PC-9 (cell line): ENCODE measurements around the gene ERCC2. TPM values are rescaled to one million over a fixed set of nuclear protein-coding genes. Genes with fewer than 3 reads are reported as not detected.

Experiments used
- BruUV-seq: library from RNA; stranded (reverse); fragments of 400-500 nt; replicated peaks from 2 replicates; lab custom pipeline; 2021; lab: Mats Ljungman, UMichigan
- CTCF ChIA-PET: fragments of 300-600 bp; sonication (Branson Sonifier 250); formaldehyde crosslinking; loops from one replicate; lab custom pipeline; 2022; ENCODE audit warnings: antibody characterized with exemption; lab: Charles Lee
- POLR2A ChIA-PET: fragments of 300-600 bp; sonication (Branson Sonifier 250); formaldehyde crosslinking; loops from one replicate; lab custom pipeline; 2022; ENCODE audit warnings: antibody characterized with exemption; ENCODE audit not compliant: unreplicated experiment; lab: Charles Lee
- DNase-seq, 2 experiments: peaks; one replicate each; pipeline versions ENCODE4 v3.0.0 to v3.0.0-alpha.2; 2015 to 2022; ENCODE audit warnings: mixed read lengths in 1 of 2
- H2AFZ ChIP-seq: fragments of 200-600 bp; sonication (generic); 2 replicates; pipeline ENCODE4 v1.8.1; 2017; ENCODE audit warnings: antibody characterized with exemption
- H3F3A ChIP-seq: fragments of 200-600 bp; sonication (generic); 2 replicates; pipeline ENCODE4 v1.8.1; 2017; ENCODE audit warnings: antibody characterized with exemption, mild to moderate bottlenecking, low read depth; ENCODE audit not compliant: insufficient read depth
- H3K27ac ChIP-seq: fragments of 200-600 bp; sonication (generic); 2 replicates; pipeline ENCODE4 v1.6.1; 2016; ENCODE audit warnings: mixed run types
- H3K27me3 ChIP-seq: fragments of 200-600 bp; sonication (generic); 2 replicates; pipeline ENCODE4 v1.6.1; 2016; ENCODE audit warnings: low read depth, mixed run types; ENCODE audit not compliant: insufficient read depth
- H3K36me3 ChIP-seq: fragments of 200-600 bp; sonication (generic); 2 replicates; pipeline ENCODE4 v1.6.1; 2016; ENCODE audit warnings: low read depth, mixed run types
- H3K4me1 ChIP-seq: fragments of 200-600 bp; sonication (generic); replicated peaks from 2 replicates; pipeline ENCODE4 v1.6.1; 2016; ENCODE audit warnings: mixed run types; ENCODE audit not compliant: insufficient read depth
- H3K4me2 ChIP-seq: fragments of 200-600 bp; sonication (generic); 2 replicates; pipeline ENCODE4 v1.6.1; 2017; ENCODE audit warnings: mixed run types
- H3K4me3 ChIP-seq: fragments of 200-600 bp; sonication (generic); 2 replicates; pipeline ENCODE4 v1.6.1; 2016; ENCODE audit warnings: mixed run types
- H3K79me2 ChIP-seq: fragments of 200-600 bp; sonication (generic); 2 replicates; pipeline ENCODE4 v1.6.1; 2017; ENCODE audit warnings: low read depth, mixed run types
- H3K9me2 ChIP-seq: fragments of 200-600 bp; sonication (generic); 2 replicates; pipeline ENCODE4 v1.8.1; 2017; ENCODE audit warnings: mild to moderate bottlenecking; ENCODE audit not compliant: insufficient read depth
- H3K9me3 ChIP-seq: fragments of 200-600 bp; sonication (generic); 2 replicates; pipeline ENCODE4 v1.8.1; 2016; ENCODE audit warnings: low read depth; ENCODE audit not compliant: insufficient read depth
- H4K20me1 ChIP-seq: fragments of 200-600 bp; sonication (generic); 2 replicates; pipeline ENCODE4 v1.8.1; 2017; ENCODE audit not compliant: insufficient read depth
- CTCF ChIP-seq: fragments of 200-600 bp; sonication (generic); conservative IDR thresholded peaks from 2 replicates; pipeline ENCODE4 v1.6.1; 2017; ENCODE audit warnings: mixed run types, antibody characterized with exemption, mild to moderate bottlenecking, moderate library complexity
- EZH2 ChIP-seq: fragments of 200-600 bp; sonication (generic); IDR thresholded peaks from 2 replicates; pipeline ENCODE4 v1.8.0; 2017; ENCODE audit warnings: antibody characterized with exemption, low read depth
- intact Hi-C: fragments of 100-400 bp; cut with micrococcal nuclease; formaldehyde crosslinking; loops from one replicate; pipeline ENCODE4 v1.10.0; 2022; ENCODE audit not compliant: unreplicated experiment
- total RNA-seq: library from RNA; stranded (reverse); gene quantifications from 2 replicates; pipeline ENCODE4 v1.2.3, GENCODE V29; 2021

ERCC2 gene
- total RNA-seq, 1 experiment from 2014 or later: 33.1 TPM

- BruUV-seq: TSS peak; percentile 57
- H3K9me2 ChIP-seq: no peaks in the 10 kb centered on the region
- intact Hi-C loops: loop anchor here (1.0 to 10.0 kb wide), 4 partner anchors 19 to 310 kb away; partner anchors contain the start of genes ERCC1, ERCC2 and PPP1R37
- no peaks in the 10 kb centered on the region for H3K9me3 ChIP-seq
- H3K36me3 ChIP-seq: peaks cover 3% of the 10 kb centered on the region; the same call in 1 of the 2 replicates
- TF ChIP-seq EZH2: no peak
- TF ChIP-seq CTCF: no peak
- H3K4me2 ChIP-seq: peak within 1 kb of the TSS; percentile 86
- ChIA-PET CTCF (interaction anchor here (0.8 to 1.0 kb wide), 2 partner anchors 74 to 273 kb away, joined by 3 read pairs; no protein-coding TSS in a partner anchor), POLR2A (interaction anchor here (0.6 to 0.7 kb wide), 9 partner anchors 25 to 1462 kb away, joined by 3 to 14 read pairs (median 4); partner anchors contain the start of gene TRAPPC6A)
- peak; percentile 92 to 94 for DNase-seq
- peak within 1 kb of the TSS; percentile 91 for H3K27ac ChIP-seq
- H2AFZ ChIP-seq: peak within 1 kb of the TSS; percentile 84
- H3F3A ChIP-seq: peaks cover 23% of the 10 kb centered on the region; the same call in 1 of the 2 replicates
- peak within 1 kb of the TSS; percentile 95 for H3K4me3 ChIP-seq
- peaks cover 18% of the 10 kb centered on the region for H4K20me1 ChIP-seq
- peaks cover 24% of the 10 kb centered on the region for H3K4me1 ChIP-seq
- H3K79me2 ChIP-seq: peaks cover 60% of the 10 kb centered on the region
- no peaks in the 10 kb centered on the region for H3K27me3 ChIP-seq
Observed at GRCh38 chr19:45404557-45405434, 34.4 kb upstream of the ERCC2 start, which contains the start of gene PPP1R13L. PPP1R13L (minus strand) TSS chr19:45405069; CDS start chr19:45398318, 6,751 bp downstream.

DNA sequence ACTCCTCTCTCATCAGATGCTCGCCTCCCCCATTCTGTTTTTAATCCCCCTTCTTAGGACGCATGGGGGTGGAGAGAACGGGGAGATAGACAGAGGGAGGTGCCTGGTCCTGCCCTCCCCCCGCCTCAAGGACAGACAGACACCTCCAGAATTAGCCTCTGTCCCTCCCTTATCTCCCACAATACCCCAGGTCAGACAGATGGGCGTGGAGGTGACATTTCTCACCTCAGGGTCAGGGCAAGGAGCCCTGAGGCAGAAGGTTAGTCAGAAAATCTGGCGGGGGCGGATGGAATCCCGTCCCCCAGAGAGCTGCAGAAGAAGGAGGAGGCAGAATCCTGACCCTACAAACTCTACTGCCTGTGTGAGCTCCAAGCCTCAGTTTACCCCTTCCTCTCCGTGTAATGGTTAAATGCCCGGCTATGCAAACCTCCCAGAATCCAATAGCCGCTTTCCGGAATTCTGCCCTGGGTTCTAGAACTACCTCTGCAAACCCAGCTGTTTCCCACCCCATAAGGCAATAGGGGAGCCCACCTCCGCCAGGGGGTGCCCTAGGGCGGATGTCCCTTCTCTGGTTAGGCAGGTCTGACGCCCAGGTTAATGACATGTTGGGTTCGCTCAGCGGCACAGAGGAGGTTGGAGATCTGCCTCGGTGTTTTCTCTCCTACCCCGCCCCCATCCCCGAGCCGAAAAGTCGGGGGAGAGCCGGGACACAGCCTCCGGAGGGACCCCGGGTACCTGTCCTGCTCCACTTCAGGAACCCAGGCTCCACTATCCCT, 33.6 kb upstream of the ERCC2 start:
- ChIA-PET POLR2A (interaction anchor here (0.6 to 0.8 kb wide), 4 partner anchors 19 to 1463 kb away, joined by 3 to 8 read pairs (median 5); no protein-coding TSS in a partner anchor), CTCF (interaction anchor here (0.8 to 1.0 kb wide), 2 partner anchors 75 to 273 kb away, joined by 3 read pairs; no protein-coding TSS in a partner anchor)
- peaks cover 19% of the 10 kb centered on the region; the same call in 1 of the 2 replicates for H3F3A ChIP-seq
- no peaks in the 10 kb centered on the region for H3K9me2 ChIP-seq
- H4K20me1 ChIP-seq: peaks cover 18% of the 10 kb centered on the region
- intact Hi-C loops: loop anchor here (10.0 kb wide), 1 partner anchor 309 kb away; the partner anchor contains the start of gene PPP1R37
- BruUV-seq: no TSS peak
- peak overlapping the region; percentile 91 for H3K27ac ChIP-seq
- peaks cover 67% of the 10 kb centered on the region for H3K79me2 ChIP-seq
- TF ChIP-seq CTCF (peak; percentile 89), EZH2 (no peak)
- peak overlapping the region; percentile 86 for H3K4me2 ChIP-seq
- H3K9me3 ChIP-seq: no peaks in the 10 kb centered on the region
- peaks cover 24% of the 10 kb centered on the region for H3K4me1 ChIP-seq
- DNase-seq: peak; percentile 72 to 82
- H2AFZ ChIP-seq: peak overlapping the region; percentile 84
- H3K27me3 ChIP-seq: no peaks in the 10 kb centered on the region
- H3K36me3 ChIP-seq: peaks cover 3% of the 10 kb centered on the region; the same call in 1 of the 2 replicates
- peak overlapping the region; percentile 95 for H3K4me3 ChIP-seq
